ENCODE measurements around the gene MT1F.
A peak's percentile ranks its signal among the peaks of the same experiment; 100 is the strongest.
"Not testable (repeated sequence)": the region's sequence is repeated elsewhere in the genome, so short reads cannot be mapped to it uniquely, and the experiment has no call there.

Gene MT1F

DNA sequence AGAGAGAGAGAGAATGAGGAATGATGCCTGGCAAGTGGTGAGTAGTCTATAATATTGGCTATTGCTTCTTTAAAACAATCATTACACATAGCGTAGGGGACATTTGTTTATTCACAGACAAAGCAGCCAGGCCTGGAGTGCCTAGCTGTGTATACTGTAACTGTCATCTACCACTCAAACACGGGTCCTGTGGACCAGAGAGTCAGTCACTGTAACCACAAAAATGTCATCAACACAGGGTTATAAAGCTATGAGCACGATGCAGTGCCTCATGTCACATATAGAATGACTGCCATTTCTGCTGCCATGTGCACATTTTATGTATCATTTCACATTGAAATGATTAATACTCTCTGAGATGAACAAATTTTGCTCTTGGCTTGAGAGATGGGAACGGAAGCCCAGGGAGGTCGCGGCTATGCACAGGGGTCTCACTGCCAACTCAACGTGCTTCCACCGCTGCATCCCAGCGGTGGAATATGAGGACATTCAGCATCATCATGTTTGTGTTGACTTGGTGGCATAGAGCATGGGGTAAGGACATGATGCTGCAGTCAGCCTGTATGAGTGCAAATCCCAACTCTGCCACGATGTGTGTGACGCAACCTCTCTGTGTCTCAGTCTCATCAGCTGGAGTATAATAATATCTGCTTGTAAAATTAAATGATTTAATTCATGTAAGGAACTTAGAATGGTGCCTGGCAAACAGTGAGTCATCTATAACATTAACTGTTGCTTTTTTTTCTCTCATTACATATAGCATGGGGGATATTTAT, 15.2 kb downstream of the MT1F start:
- no peak for DNase-seq (ENCODE audit: low read depth)

DNA sequence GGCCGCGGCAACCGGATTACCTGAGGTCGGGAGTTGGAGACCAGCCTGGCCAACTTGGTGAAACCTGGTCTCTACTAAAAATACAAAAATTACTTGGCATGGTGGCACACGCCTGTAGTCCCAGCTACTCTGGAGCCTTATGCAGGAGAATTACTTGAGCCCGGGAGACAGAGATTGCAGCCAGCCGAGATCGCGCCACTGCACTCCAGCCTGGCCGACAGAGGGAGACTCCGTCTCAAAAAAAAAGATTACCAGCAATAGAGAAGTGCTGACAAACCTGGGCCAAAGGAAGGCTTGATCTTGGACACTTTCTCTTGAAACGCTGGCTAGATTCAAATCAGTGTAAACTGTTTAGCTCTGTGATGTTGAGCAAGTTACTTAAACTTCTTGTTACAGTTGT, 16.2 kb downstream of the MT1F start:
- DNase-seq (ENCODE audit: low read depth), result no peak

DNA sequence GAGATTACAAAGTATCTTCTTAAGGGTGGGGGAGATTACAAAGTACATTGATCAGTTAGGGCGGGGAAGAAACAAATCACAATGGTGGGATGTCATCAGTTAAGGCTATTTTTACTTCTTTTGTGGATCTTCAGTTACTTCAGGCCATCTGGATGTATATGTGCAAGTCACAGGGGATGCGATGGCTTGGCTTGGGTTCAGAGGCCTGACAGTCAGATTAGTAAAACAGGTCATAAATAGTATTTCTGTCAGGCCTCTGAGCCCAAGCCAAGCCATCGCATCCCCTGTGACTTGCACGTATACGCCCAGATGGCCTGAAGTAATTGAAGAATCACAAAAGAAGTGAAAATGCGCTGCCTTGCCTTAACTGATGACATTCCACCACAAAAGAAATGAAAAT, 16.8 kb downstream of the MT1F start:
- not testable (repeated sequence) for DNase-seq (ENCODE audit: low read depth)

DNA sequence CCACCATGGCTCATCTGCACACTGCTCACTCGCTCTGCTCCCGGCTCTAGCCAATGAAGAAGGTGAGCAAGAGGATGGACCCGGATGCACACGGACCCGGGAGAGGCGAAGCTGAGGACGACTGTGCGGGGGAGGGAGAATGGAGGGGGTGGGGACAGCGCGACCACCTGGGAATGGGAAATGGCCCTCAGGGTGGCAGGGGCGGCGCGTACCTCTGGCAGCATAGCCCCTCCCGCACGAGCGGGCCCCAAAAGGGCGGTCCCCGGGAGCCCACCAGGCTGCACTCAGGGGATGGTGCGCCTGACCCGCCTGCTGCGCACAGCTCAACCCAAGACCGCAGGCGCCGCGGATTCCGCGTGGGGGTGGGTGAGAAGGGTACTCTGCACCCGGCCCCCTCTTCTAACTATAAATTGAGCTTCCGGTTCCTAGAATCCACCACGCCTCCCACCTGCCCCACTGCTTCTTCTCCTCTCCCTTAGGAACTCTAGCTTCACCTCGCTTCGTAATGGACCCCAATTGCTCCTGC, 18.0 kb downstream of the MT1F start:
- DNase-seq (ENCODE audit: low read depth), result no peak

DNA sequence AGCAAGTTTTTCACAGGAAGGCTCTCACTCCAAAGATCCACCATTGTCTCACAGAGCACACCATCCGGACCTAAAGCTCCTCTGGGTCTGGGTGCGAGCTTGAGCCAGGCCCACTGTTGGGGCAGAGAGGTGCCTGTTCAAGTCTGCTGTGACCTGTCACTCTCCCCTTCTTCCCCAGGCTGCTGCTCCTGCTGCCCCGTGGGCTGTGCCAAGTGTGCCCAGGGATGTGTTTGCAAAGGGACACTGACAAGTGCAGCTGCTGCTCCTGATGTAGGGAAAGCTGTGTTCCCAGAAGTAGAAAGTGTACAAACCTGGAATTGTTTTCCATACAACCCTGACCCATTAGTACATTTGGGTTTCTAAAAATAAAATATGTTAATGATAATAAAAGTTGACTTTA, 19.7 kb downstream of the MT1F start:
- DNase-seq (ENCODE audit: low read depth), result no peak

DNA sequence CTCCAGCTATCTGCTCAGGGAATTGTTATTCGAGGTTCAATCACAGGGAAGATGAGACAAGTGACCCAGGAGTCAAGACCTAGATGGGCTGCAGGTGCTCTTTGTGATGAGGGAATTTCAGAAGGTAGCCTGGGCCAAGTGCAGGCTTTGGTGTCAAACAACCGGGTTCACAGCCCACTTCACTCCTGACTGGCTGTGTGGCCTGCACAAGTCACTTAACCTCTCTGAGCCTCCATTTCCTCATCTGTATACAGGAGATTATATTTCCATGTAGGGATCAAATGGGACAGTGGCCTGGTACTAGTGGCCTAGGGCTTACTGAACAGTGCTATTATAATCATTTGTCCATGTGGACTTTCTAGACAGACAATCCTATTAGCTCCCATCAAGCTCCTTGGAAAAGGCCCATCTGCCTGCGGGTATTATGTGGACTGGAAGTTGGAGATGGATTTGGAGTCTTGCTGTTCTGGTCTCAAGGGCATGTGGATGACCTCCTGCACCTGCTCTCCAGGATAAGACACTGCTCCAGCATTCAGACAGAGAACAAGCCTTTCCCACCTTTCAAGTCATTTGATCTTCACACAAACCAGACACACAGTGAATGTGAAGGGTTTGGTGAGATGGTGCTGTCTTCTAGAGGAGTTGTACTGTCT, 21.4 kb downstream of the MT1F start:
- DNase-seq (ENCODE audit: low read depth), result no peak

DNA sequence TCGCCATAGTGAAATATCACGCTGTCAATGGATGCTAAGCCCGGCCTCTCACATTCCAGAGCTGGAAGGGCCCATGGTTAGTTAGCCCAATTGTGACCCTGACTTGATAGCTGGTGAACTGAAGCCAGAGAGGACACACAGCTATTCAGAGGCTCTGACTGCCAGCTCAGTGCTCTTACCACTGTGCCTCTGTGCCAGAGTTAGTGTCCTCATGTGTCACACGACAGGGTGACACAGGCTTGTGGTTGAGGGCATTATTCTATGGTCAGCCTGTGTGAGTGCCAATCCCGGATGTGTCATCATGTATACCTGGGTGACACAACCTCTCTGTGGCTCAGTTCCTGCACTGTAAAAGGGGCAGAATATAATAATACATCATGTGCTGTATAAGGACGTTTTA, 22.1 kb downstream of the MT1F start:
- no peak for DNase-seq (ENCODE audit: low read depth)

DNA sequence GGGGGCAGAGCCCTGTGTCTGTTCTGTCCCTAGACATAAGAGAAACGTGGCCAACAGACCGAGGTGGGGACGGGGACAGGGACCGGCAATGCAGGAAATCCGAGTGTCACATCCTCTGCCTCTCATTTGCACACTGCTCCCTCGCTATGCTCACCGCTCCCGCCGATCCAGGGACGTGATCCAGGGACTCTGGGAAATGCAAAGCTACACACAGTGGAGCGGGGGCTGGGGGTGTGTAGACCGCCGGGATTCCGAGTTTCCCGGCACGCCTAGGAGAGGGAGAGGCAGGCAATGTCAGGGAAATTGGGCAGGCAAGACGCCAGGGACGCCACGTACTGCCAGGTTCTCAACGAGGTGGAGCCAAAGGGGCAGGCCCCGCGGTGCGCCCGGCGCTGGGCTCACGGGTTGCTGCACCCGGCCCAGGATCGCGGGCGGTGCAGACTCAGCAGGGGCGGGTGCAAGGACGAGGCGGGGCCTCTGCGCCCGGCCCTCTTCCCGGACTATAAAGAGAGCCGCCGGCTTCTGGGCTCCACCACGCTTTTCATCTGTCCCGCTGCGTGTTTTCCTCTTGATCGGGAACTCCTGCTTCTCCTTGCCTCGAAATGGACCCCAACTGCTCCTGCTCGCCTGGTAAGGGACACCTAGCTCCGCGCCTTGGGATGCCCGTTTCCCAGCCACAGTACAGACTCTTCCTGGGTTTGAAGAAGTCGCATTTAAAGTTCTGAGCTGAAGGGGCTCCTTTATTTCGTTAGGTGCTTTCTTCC, 24.4 kb downstream of the MT1F start, which contains the start of gene MT1X:
Gene MT1X (plus strand): TSS at position 532 of the 764 bp plus-strand sequence. CDS start 71 bp downstream, at position 603.
- peak; percentile 88 for DNase-seq (ENCODE audit: low read depth)

DNA sequence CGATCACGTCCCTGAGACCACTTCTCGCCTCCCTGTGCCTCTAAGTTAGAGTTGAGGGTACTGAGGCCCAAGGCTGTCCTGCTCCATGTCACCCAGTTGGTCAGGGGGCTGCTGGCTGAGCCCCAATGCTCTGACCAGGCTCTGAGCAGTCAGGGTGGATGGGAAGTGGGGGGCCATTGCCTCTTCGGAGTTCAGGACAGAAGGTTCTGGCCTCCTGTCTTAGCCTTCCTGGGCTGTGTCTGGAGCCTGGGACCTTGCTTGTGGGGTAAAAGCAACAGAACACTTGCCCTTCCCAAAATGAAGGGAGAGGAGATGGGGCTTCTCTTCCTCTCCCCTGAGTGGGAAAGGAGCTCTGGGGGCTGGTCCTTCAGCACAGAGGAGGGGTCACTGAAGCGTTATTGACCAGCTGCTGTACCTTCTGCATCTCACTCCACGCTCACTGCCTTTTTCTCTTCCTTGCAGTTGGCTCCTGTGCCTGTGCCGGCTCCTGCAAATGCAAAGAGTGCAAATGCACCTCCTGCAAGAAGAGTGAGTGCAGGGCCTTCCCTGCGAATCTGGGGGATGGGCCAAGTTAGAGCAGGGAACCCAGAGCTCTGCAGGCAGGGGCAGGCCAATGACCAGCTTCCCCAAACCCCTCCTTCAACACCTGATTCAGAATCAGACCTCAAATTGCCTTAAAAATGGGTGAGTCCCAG, 25.1 kb downstream of the MT1F start:
- no peak for DNase-seq (ENCODE audit: low read depth)

DNA sequence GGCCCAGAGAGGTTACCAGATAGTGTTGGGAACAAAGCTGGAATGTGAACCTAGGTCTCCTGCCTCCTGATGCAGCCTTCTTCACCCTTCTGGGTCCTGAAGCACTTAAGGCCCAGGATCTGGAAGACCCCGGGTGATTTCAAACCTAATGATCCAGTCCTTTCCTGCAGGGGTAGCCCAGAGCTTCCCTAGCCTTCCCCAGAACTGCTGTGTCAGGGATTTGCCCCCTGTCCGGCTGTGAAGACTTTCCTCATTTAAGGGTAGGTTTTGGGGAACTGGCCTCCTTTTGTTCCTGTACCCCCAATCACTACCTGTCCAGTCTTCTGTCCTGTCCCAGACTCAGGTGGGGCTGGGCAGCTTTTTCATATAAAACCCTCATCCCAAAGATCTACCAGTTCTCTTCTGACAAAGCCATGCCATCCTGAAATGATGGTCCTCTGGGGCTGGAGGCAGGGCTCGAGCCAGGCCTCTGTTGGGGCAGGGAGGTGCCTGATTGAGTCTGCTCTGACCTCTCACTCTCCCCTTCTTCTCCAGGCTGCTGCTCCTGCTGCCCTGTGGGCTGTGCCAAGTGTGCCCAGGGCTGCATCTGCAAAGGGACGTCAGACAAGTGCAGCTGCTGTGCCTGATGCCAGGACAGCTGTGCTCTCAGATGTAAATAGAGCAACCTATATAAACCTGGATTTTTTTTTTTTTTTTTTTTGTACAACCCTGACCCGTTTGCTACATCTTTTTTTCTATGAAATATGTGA, 25.8 kb downstream of the MT1F start:
- DNase-seq (ENCODE audit: low read depth), result no peak

DNA sequence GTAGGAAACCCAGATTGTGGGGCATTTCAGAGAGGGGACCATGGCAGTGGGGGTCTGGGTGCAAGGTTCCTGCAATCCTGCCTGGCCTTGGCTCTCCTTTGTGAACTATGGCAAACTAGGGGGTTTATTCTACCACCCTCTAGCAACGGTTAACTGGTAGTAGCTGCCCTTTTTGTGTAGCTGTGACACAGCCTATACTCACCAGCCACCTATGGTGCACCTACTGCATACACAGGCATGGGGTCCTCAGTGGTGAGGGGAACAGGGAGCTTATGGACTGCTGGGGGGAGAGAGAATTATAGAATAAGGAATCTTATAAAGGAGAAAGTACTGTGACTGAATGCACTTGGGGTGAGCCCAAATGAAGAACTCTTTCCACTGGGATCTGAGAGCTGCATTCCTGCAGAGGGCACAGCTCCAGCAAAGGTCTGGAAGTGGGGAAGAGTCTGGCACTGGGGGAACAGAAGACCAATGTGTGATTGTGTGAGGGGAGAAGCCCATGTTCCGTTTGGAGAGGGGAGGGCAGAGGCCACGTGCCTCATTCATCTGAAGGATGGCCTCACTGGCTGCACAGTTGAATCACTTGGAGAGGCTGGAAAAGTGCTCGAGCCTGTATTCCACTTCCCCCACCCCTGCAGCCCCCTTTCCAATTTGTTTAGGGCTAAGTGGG, 26.6 kb downstream of the MT1F start:
- DNase-seq (ENCODE audit: low read depth), result no peak

DNA sequence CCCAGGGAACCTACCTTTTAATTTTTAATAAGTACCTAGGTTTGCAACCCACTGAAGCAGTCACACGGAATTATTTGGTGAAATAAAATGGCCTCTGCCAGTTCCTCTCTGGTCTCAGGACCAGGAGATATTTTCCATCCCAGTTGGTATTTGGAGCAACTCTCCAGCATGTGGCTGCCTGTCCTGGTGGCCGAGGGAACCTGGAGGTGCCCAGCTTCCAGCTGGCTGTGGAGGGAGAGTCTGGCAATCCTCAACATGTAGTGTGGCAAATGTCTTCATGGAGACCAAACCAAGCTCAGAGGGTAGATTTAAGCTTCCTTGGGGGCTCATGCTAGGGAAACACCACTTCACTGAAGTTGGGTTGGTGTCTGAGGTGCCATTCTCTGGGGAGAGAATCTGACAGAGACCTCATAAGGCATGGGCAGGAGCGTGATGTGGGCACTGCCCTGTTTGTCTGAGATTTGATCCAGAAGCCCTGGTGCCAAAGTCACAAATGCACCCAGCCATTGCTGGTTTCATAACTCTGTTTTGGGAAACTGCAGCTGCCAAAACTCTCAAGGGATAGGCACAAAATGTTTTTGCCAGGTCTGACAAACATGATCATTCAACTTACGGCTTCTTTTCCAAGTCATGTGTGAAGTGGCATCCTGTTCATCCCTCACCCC, 27.3 kb downstream of the MT1F start:
- DNase-seq (ENCODE audit: low read depth), result no peak

DNA sequence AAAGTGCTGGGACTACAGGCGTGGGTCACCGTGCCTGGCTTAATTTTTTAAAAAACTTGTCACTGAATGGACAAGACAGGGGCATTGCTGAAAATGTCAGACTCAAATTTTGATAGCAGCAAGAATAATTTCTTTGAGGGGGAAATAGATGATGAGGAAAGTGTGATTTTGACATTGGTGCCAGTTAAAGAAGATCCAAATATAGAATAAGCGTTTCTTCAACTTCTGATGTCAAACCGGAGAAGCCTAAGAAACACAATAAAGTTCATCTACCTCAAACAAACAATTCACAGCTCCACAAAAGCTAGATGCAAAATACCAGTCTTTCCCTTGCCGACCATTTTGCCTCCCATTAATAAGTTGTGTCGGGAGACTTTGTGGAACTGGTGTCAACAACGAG, 29.0 kb downstream of the MT1F start:
- no peak for DNase-seq (ENCODE audit: low read depth)

DNA sequence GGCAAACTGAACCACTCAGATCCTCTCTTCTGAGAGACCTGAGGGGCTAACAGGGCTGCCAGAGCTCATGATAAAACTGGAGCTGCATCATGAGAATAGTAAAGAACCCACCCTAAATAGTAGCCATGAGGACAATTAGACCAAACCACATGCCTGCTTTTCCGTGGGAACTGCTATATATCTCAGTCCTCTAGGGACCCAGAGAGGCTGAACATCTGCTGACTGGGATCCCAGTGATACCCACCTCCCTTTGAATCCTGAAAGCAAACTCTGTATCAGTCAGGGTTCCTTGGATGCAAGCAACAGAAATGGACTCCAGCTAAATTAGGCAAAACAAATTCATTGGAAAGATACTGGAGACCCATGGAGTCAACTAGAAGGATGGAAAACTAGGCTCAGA, 31.0 kb downstream of the MT1F start:
- DNase-seq (ENCODE audit: low read depth), result no peak

DNA sequence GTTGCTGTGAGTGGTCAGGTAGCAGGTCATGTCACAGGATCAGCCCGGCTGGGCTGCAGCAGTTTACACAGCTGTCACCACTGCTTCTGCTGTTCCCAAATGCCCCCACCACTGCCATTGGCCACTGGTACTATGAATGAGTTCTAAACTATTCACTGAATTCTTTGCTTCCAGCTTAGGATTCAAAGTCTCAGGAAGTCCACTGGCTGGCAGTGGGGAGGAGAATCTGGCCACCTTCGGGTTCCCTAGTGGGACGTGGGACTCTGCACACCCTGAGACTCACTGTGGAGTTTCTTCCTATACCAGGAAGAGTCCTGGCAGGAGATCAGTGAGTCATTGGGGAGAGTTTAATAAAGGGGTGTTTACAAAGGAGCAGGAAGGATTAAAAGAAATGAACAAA, 31.4 kb downstream of the MT1F start:
- no peak for DNase-seq (ENCODE audit: low read depth)

DNA sequence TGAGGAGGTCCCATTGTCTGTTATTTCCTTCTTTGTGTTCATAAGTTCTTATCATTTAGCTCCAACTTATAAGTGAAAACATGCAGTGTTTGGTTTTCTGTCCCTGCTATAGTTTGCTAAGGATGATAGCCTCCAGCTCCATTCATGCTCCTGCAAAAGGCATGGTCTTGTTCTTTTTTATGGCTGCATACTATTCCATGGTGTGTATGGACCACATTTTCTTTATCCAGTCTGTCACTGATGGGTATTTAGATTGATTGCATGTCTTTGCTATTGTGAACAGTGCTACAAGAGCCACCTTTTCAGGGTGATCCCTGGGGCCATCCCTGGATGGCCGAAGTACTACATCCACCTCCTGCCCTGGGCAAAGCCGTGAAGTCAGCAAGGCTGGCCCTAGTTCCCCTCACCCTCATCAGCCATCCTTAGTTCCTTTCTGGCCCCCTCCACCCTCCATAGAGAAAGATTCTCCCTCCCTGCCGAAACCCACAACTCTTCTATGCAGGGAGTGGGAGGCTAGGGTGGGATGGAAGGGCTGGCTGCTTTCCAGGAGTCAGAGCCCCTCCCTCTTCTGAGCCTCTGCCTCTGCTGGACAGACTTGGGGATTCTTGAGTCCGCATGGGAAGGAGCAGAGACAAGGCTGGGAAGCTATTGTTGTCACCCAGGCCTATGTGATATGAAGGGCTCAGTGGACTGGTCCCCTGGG, 32.8 kb downstream of the MT1F start:
- DNase-seq (ENCODE audit: low read depth), result no peak

DNA sequence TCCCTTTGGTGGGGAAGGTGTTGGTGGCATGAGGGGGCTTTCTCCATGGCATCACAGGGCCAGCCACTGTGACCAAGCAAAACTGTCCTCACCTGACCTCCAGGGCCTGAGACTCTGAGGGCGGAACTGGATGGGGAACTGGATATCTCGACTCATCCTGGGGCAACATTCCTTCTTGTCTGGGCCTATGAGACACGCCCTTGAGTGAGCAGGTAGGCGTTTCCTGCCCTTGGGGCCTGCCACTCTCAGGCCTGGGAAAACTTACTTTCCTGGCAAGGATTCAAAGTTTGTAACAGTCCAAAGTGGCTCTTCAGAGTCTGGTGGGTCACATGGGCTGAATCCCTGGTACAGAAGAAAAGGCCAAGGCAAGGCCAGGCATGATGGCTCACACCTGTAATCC, 34.1 kb downstream of the MT1F start:
- no peak for DNase-seq (ENCODE audit: low read depth)

DNA sequence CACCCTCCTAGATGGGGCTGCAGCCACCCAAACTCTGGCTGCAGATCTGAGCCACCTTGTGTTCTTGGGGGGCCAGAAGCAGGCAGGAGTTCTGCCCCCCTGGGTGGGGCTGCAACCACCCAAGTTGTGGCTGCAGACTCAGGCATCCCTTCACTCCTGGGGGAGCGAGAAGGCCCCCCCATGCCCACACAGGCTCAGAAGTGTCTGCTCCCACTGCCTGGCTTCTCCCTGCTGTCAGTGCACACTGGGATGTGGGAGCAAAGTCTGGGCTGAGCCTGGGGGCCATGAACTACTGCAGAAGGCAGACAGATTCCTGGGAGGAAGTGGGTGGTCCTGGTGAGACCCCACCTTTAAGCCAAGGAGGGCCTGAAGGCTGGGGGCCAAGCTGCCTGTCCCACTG, 37.5 kb downstream of the MT1F start:
- no peak for DNase-seq (ENCODE audit: low read depth)

DNA sequence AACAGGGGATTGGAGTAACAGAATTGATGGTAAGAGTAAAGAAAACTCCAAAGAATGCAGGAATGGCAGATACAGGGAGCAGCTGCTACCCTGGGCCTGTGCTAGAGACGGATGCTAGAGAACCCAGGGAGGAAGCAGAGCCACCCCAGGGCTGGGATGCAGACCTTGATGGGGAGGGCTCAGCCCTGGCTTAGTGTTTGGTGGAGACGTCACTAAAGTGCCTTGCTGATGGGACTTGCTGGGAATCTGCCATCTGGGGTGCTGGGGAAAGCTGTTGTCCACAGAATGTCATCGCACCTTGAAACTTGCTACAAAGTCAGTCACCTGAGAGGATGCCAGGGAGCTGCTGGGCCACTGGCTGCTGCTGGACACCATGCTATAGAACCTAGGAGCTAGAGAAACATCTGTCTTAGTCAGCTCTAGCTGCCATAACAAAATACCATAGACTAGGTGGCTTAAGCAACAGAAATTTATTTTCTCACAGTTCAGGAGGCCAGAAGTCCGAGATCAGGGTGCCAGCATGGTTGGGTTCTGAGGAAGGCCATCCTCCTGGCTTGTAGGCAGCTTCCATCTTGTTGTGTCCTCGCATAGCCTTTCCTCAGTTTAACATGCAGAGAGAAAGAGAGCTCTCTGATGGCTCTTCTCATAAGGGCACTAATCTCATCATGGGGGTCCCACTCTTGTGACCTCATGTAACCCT, 39.8 kb downstream of the MT1F start:
- DNase-seq (ENCODE audit: low read depth), result no peak
